GM04504 (cell line): ENCODE measurements around the gene MEPE.

Experiments used
- DNase-seq: peaks from one replicate; pipeline ENCODE4 v3.0.0-alpha.2; 2012; ENCODE audit warnings: low read depth

MEPE gene

DNA sequence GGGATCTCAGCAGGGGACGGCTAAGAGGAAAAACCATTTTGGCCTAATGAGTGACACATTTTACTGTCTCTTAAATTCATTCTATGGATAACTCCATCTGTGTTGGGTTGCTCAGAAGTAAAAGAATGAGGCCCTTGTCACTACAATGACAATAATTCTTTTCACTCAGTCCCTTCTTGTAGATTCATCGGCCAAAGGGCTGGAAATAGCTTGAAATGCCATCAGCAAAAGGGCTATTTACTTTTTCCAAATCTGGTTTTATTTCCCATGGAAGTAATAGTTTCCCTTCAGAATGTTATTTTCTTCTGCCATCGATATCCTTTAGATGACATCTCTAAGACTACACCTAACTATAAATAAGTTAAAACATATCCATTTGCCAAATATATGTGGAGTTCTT, 7.4 kb downstream of the MEPE start:
- no peak for DNase-seq

DNA sequence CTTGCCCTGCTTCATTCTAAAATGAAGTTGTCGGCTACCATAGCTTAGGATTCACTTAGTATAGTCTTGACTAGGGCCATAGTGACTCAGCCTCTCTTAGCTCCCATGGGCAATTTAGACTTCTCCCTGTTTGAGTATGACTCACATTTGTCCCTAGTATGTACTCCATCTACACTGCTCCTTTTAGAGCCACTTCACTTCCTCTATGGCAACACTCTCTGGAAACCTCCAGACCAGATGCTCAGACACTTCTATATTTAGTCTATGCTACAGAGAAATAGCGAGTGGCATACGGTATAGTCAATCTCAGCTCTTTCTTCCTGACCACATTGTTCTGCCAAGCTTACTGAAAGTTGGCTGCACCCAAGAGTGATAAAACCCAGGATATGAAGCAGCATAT, 11.2 kb downstream of the MEPE start:
- DNase-seq, result peak; percentile 46

DNA sequence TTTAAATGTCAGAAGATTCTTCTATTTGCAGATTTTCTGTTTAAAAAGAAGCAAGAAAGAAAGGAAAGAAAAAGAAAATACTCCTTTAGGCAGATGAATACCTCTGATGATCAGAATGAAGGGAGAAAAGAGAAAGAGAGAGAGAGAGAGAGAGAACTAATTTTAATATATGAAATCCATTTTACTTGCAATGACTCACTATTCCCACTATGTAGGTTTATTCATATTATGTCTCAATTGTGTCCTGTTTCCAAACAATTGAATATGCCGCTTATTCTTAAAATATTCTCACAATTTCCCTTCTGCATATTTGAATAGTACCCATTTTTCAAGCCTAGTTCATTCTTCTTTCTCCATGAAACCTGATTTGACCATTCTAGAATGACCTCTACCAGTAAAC, 11.7 kb downstream of the MEPE start:
- DNase-seq, result no peak

DNA sequence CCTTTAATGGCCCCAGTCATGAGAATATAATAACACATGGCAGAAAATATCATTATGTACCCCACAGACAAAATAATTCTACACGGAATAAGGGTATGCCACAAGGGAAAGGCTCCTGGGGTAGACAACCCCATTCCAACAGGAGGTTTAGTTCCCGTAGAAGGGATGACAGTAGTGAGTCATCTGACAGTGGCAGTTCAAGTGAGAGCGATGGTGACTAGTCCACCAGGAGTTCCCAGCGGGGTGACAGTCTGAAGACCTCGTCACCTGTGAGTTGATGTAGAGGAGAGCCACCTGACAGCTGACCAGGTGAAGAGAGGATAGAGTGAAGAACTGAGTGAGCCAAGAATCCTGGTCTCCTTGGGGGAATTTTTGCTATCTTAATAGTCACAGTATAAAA, 13.5 kb downstream of the MEPE start:
- no peak for DNase-seq

DNA sequence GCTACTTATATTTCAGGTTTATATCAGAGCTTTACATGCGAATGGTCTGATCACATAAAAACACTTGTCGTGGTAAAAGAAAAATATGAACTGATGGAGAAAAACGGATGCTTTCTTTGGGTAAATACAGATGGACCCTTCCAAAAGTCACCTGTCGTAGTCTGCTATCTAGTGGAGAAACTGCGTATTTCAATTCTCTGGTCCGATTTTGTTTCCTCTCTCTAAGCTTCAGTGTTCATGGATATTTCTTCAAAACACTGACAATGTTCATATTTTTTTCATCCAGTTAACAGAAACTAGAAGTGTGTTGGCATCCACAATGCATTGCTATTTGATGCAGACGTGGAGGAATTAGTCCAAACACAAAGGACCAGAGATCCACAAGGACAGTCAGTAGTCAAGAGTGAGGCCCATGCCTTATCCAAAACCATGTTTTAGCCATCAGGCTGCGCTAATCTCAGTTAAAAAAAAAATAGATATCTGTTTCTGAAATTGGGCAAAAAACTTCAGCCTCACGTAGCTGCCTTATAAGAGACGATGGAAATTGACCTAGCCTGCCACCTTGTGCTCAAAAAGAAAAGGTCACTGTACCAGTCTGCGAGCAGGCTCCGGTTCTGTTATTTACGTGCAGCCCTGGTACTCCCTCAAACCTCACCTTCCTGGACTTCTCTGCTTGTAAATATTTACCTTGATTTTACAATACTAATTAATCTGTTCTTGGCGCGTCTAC, 16.0 kb downstream of the MEPE start:
- no peak for DNase-seq

DNA sequence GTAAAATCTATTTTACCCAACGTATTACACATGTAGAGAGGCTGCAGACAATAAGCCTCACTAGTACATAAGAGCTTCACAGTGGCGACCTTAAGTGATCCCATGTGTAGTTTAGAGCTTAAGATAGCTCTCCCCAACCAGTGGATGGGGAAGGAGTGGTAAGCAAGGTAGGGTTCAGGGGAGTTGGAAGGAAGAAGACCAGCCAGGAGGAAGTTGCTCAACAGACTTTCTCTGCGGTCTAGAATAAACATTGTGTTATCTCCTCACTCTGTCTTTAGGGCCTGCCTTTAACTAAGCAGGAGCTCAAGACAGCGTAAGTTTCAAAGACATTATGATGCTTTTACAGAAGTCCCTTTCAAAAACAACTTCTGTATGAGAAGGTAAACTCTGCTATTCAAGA, 16.8 kb downstream of the MEPE start:
- no peak for DNase-seq

DNA sequence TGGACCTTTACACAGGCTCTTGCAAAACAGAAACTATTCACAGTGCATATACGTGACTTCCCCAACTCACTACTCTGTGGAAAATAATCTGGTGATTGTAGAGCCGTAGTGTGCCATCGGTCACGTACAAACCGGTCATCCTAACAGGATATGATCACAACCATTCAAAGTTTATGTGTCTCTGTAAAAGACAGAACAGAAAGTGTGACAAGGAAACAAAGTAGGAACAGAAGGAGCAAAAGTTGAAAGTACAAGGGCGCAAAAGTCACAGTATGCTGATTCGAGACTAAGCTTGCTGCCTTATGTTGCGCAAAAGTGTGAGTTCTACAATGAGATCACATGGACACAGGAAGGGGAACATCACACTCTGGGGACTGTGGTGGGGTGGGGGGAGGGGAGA, 18.6 kb downstream of the MEPE start:
- DNase-seq, result no peak

DNA sequence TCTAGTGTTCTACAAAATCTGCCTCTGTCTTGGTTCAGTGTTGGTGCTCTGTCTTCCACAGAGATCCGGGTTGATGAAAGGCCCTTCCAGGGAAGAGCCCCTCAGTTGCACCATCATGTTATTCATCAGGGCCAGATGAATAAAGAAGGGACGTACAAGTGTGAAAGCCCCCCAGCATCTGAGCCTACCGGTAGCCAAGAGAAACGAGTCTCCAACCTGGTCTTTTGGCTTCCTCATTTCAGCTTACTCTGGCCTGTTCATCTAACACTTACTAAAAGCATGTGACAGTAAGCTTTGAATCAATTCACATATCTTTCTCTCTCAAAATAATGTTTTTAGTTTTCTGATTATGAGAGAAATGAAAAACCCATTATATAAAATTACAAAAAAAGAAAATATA, 19.2 kb downstream of the MEPE start:
- DNase-seq, result no peak

DNA sequence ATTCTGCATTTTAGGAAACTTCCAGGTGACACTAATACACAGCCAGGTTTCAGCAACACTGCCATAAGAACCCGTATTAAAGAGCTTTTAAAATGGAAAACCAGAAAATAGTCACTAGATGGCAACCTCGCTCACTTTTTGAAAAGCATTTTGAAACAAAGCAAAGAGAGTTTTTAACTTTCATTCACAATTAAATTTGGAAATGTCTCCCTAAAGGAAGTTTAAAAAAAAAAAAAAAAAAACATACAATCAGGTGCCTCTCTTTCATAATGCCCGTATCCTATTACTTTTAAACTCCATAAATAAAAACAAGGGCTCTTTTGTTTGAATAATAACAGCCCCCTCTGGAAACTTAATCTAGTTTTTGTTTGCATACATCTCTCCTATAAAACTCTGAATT, 20.3 kb downstream of the MEPE start:
- peak; percentile 31 for DNase-seq

DNA sequence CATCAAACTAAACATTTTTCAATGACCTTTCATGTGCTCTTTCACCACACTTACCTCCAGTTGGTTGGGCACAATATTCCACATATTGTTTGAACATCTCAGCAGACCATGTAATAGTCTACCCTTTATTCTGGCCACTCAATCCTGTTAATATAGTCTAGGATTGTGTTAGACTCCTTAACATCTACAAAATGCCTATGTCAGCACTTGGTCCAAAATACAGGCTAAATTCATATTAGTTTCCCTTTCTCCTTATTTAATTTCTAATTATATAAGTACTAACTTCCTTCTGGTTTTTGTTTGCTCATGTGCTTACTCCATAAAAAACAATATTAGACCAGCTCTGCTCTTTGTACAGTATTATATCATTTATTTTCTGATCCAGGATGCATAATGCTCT, 21.1 kb downstream of the MEPE start:
- DNase-seq, result no peak

DNA sequence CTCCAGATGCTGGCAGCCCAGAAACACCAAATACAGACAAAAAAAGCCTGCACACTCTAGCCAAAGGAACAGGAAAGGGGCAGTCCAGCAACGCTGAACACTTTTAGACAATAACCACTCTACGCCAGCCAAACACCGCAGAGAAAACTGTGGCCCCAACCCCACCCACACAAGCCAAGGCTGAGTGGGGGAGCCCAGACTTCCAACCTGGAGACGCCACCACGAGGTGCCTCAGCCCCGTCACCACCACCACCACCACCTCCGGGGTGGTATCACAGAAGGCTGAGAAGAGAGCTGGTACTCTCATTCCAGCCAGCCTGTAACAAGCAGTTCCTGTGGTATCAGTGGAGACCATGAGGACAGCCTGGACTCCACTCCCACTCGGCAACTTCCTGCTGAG, 22.8 kb downstream of the MEPE start:
- DNase-seq, result no peak

DNA sequence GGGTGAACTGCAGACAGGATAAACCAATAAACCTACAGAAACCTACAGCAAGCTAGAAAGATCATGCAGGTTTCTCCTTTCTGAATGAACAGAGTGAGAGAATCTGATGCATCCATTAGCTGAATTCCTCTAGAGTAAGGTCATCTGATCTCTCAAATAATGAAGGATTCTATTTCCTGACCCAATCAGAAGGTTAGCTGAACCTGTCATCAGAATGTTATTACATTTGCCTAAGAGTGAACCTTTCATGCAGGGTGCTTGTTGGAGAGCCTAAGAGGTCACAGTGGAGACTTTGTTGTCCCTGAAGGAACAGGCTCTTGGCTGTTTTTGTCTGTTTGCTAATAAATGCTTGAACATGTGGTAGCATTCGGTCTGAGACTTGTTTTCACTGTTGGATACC, 24.0 kb downstream of the MEPE start:
- no peak for DNase-seq

DNA sequence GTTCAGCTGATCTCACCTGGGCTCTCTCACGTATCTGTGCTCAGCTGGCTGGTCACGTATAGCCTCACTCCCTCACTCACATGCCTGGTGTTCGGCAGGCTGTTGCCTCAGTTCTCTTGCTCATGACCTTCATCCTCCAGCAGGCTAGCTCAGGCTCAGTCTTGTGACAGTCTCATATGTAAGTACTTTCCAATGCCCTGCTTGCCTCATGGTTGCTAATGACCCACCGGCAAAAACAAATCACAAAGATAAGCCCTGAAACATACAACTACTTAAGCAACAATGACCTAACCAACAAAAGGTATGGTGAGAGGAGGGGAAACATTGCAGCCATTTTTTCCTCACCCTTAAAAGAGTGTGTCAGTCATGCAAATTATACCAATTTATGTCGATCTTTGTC, 25.0 kb downstream of the MEPE start:
- DNase-seq, result no peak

DNA sequence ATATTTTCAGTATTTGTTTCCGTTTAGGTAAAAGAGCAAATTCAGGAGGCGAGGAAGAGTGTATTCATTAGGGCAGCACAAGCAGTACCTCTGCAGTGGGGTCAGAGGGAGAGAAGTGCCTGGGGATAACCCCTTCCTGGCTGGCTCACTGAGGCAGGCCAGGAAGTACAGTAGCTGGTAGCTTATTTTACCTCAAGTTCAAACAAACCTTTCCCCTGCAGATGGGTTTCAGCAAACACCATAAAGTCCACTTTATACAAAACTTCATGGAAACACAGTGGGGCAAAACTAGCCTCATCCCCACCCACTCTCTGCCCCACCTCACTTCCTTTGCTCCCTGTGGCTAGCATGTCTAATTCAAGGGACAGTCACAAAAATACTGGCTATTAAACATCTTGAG, 29.5 kb downstream of the MEPE start:
- no peak for DNase-seq

DNA sequence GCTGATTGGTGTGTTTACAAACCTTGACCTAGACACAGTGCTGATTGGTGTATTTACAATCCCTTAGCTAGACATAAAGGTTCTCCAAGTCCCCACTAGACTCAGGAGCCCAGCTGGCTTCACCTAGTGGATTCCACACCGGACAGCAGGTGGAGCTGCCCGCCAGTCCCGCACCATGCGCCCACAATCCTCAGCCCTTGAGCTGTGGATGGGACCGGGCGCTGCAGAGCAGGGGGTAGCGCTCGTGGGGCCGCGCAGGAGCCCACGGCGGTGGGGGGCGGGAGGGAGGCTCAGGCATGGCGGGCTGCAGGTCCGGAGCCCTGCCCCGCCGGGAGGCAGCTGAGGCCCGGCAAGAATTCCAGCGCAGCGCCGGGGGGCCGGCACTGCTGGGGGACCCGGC, 30.7 kb downstream of the MEPE start:
- DNase-seq, result no peak

DNA sequence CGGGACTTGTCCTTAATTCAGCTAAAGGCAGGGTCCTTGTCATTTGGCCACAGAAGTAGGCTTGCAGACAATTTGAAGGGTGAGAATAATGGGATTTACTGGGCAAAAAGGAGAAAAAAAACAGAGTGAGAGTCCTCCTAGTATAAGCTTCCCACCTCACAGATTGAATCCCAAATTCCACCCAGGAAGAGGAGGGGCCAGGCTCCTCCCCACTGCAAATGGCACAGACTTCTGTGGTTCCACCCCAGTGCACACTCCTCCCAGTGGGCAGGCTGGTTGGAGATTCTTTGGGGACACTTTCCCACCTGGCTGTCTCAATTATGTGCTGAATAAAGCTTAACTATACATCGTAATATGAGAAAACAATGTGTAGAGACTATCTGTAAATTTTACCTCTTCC, 31.6 kb downstream of the MEPE start:
- no peak for DNase-seq

DNA sequence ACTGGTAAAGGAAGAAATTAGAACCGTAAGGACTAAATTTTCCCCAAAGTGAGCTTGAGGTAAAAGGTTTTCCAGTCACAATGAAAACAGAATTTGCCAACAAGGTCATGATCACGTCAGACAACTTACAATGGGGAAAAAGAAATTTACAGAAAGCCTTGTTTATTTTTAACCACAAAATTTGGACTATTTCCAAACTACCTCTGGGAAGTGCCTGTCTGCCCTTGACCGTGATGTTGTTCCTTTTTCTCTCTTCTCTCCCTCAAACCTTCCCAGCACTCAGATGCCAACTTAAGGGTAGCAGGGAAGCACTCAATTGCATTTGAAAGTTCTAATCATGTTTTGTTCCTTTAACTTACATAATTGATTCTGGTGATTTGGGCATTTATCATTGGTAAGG, 32.5 kb downstream of the MEPE start:
- DNase-seq, result no peak

DNA sequence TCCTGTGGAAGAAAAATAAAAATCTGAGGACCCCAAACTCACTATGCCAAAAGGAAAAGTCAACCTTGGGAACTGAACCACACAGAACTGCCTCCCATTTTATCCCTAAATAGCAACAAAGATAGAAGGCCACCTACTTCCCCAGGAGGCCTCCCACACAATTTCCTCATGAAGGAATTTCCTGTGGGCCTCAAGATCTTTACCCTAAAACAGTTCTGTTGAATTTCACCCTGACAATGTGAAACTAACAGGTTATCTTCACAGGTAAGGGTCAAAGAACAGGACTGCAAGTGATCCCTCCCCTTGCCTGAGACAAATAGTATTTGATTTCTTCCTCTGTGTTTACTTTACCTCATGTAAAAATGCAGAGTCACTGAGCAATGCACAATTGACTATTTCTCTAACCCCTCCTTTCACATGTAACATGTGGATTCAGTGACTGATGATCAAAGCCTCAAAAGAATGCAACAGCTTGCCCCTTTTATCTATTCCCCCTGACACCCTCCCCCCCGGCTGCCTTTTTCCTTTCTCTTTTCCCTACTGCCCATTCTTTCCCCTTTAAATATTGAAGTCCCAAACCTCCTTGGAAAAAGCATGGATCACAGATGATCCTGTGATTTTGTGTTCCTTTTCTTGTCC, 33.3 kb downstream of the MEPE start:
- no peak for DNase-seq

DNA sequence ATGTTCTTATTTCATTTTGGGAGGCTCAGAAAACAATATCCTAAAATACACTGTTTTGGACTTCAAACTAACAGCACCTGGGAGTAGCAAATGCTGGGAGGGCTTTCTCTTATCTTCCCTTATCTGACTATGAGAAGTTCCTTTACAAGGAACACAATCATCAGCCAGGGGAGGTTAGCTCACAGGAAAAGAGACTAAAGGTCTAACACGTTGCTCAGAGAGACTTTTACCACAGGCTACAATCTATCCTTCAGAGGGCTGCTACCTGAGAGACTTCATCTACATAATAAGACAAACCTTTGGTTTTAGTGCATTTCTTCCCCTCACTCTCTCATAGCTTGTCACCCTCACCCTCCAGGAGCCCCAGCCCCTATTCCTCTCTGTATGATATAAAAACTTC, 35.8 kb downstream of the MEPE start:
- no peak for DNase-seq

DNA sequence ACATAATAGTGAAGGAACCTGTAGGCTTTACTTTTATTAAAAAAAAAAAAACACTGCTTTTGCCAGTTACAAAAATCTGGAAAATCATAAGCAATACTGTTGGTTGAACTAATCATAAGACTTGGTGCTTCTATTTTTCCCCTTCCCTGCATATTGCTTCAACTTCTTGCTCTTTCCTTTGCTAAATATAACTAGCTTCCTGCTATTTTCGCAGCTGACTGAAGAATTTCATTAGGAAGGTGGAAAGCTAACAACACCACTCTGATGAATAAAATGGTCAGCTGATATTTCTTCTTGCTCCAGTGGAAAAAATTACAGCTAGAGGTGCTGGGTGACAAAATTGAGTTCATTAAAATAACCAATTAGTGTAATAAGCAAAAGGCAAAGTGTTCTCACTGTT, 39.3 kb downstream of the MEPE start:
- DNase-seq, result no peak

DNA sequence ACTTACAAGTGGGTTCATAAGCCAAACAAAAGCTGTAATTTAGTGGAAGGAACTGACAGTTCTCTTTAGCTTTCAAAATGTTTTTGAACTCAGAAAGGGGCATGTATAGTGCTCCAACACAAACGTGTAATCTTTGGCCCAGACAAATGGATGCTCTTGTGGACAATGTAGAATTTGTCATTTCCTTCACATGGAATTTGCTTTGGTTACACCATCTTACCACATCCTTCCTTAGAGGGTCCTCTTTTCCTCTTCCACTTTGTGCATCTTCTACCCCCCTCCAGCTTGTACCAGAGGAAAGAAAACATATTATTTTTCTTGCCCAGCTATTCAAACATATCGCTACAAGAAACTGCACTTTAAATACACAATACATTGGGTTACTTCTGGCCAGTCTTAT, 42.4 kb downstream of the MEPE start:
- DNase-seq, result no peak

DNA sequence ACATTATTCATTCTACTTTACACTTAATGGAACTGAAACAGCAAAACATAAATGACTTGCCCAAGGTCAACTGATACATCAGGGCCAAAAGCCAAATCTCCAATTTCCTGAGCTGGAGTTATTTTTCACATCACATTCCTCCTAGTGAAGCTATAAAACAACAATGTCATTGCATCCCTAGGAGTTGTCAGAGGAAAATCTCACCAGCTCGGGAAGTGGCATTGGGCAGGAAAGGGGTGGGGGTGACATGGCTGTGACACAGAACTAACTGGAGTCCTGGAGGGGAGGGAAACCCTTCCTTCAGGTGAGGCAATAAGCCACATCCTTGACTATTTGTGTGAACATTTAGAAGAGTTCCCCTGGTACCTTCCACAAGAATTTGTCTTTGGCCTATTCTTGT, 47.3 kb downstream of the MEPE start:
- no peak for DNase-seq

DNA sequence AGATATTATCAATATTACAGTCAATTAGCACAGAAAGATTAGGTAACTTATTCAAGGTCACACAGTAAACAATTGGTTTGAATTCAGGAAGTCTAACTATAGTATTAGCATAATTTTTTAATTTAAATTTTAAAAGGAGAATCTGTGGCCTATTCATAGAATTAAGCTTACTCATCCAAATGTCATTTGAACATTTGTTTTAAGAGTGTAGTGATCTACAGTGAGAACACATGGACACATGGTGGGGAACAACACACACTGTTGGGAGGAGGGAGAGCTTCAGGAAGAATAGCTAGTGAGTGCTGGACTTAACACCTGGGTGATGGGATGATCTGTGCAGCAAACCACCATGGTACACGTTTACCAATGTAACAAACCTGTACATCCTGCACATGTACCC, 48.3 kb downstream of the MEPE start:
- DNase-seq, result no peak

DNA sequence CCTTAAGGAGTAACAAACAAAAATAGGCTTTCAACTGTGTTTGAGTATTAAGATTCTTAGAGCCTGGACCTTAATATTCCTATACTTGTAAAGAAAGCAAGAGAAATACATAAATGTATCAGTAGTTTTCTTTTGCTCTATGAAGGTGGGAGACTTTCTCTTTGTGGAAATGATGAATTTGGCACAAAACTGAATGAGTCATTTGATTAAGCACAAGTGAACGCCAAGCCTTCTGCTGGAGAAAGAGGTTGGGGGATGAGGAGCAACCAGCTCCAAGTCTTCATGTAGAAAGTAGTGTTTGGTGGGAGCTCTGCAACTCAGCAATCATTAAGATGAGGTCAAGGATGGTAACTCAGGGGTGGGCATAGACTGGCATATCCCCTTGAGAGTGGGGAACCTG, 49.6 kb downstream of the MEPE start:
- DNase-seq, result no peak
